GM18870 (cell line): ENCODE measurements around the gene SMC6.
A peak's percentile ranks its signal among the peaks of the same experiment; 100 is the strongest.

Experiments
- ATAC-seq: cut with Tn5 transposase; IDR thresholded peaks from one replicate; pipeline ENCODE4 v1.9.1; 2021; ENCODE audit warnings: moderate library complexity; ENCODE audit not compliant: unreplicated experiment

SMC6 gene

GRCh38 chr2:17763641-17764333, 10.2 kb upstream of the SMC6 start:
- no peak for ATAC-seq

- ATAC-seq: no peak
Measured at GRCh38 chr2:17762451-17762850, 8.8 kb upstream of the SMC6 start.

- ATAC-seq: no peak
Measured at GRCh38 chr2:17759805-17760204, 6.2 kb upstream of the SMC6 start.

- ATAC-seq: no peak
Measured at GRCh38 chr2:17758118-17758517, 4.5 kb upstream of the SMC6 start.

GRCh38 chr2:17757321-17757720, 3.7 kb upstream of the SMC6 start:
- ATAC-seq: no peak

- no peak for ATAC-seq
Measured at GRCh38 chr2:17756668-17757067, 3.1 kb upstream of the SMC6 start.

- no peak for ATAC-seq
Measured at GRCh38 chr2:17754773-17755425, 1.3 kb upstream of the SMC6 start.

- ATAC-seq: peak; percentile 32
Measured at GRCh38 chr2:17752892-17753802, 463 bp downstream of the SMC6 start.

- ATAC-seq: no peak
Measured at GRCh38 chr2:17752246-17752645, 1.4 kb downstream of the SMC6 start.

GRCh38 chr2:17749753-17750438, 3.7 kb downstream of the SMC6 start:
- ATAC-seq: peak; percentile 41

GRCh38 chr2:17748745-17749144, 4.9 kb downstream of the SMC6 start:
- ATAC-seq: no peak

GRCh38 chr2:17747684-17748452, 5.7 kb downstream of the SMC6 start:
- no peak for ATAC-seq

GRCh38 chr2:17740203-17740602, 13.4 kb downstream of the SMC6 start:
- ATAC-seq: no peak

- ATAC-seq: no peak
Measured at GRCh38 chr2:17736989-17737388, 16.6 kb downstream of the SMC6 start.

- ATAC-seq: no peak
Measured at GRCh38 chr2:17735864-17736263, 17.7 kb downstream of the SMC6 start.

GRCh38 chr2:17733599-17733998, 20.0 kb downstream of the SMC6 start:
- ATAC-seq: no peak

- no peak for ATAC-seq
Measured at GRCh38 chr2:17729880-17730279, 23.7 kb downstream of the SMC6 start.

GRCh38 chr2:17728210-17728609, 25.4 kb downstream of the SMC6 start:
- no peak for ATAC-seq

- ATAC-seq: no peak
Measured at GRCh38 chr2:17719562-17720371, 33.8 kb downstream of the SMC6 start.

GRCh38 chr2:17718689-17719088, 34.9 kb downstream of the SMC6 start:
- no peak for ATAC-seq
